ENCODE results near the gene NLRP7.

GRCh38 chr19:54896036-54896435 lies 51.3 kb downstream of the NLRP7 start:
- TF ChIP-seq, protein P1, sequence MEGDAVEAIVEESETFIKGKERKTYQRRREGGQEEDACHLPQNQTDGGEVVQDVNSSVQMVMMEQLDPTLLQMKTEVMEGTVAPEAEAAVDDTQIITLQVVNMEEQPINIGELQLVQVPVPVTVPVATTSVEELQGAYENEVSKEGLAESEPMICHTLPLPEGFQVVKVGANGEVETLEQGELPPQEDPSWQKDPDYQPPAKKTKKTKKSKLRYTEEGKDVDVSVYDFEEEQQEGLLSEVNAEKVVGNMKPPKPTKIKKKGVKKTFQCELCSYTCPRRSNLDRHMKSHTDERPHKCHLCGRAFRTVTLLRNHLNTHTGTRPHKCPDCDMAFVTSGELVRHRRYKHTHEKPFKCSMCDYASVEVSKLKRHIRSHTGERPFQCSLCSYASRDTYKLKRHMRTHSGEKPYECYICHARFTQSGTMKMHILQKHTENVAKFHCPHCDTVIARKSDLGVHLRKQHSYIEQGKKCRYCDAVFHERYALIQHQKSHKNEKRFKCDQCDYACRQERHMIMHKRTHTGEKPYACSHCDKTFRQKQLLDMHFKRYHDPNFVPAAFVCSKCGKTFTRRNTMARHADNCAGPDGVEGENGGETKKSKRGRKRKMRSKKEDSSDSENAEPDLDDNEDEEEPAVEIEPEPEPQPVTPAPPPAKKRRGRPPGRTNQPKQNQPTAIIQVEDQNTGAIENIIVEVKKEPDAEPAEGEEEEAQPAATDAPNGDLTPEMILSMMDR (IDR thresholded peaks at IDR 0.05) = no peak
- TF ChIP-seq POLR2A (IDR thresholded peaks at IDR 0.05) = no peak

Measured in Peyer's patch (tissue), 4 donors.